ENCODE data around the gene POC1B. TPM values are rescaled to one million over a fixed set of nuclear protein-coding genes. Genes with fewer than 3 reads are reported as not detected.

Gene POC1B
- polyA plus RNA-seq, 1 donor from 2014 or later, result 10.0 TPM

- no peak for TF ChIP-seq MXI1 (conservative IDR thresholded peaks at IDR 0.05; ENCODE audit: poor library complexity, severe bottlenecking)
Observed at GRCh38 chr12:89373763-89374572, 151.9 kb downstream of the POC1B start (continued).

- no peaks in the 10 kb centered on the region for H3K36me3 ChIP-seq (ENCODE audit: insufficient read depth, low read length)
- H3K79me2 ChIP-seq (replicated peaks; ENCODE audit: insufficient read depth, low read length), result no peaks in the 10 kb centered on the region
- no peaks in the 10 kb centered on the region for H3K9me2 ChIP-seq (ENCODE audit: insufficient read depth, low read length)
- no peak overlapping the region for H2AFZ ChIP-seq (ENCODE audit: low read depth, low read length)
- H3K4me2 ChIP-seq (ENCODE audit: low read length), result no peak overlapping the region
- no peaks in the 10 kb centered on the region for H3F3A ChIP-seq (ENCODE audit: insufficient read depth, low read length, poor library complexity, severe bottlenecking)
- TF ChIP-seq EZH2 (IDR thresholded peaks at IDR 0.05; ENCODE audit: borderline replicate concordance, insufficient read depth, low read length, poor library complexity, severe bottlenecking) (no peak), TAF1 (IDR thresholded peaks at IDR 0.05; ENCODE audit: low read depth) (no peak), CTCF (IDR thresholded peaks at IDR 0.05; ENCODE audit: poor library complexity, severe bottlenecking) (no peak), REST (IDR thresholded peaks at IDR 0.05; ENCODE audit: borderline replicate concordance) (no peak), SMC3 (conservative IDR thresholded peaks at IDR 0.05; ENCODE audit: poor library complexity) (no peak), EP300 (conservative IDR thresholded peaks at IDR 0.05; ENCODE audit: poor library complexity, severe bottlenecking) (no peak), MXI1 (conservative IDR thresholded peaks at IDR 0.05; ENCODE audit: poor library complexity, severe bottlenecking) (no peak), POLR2AphosphoS5 (IDR thresholded peaks at IDR 0.05) (no peak), RAD21 (conservative IDR thresholded peaks at IDR 0.05) (no peak)
- no peak overlapping the region for H3K9ac ChIP-seq (ENCODE audit: low read length)
- no peaks in the 10 kb centered on the region for H4K20me1 ChIP-seq (ENCODE audit: insufficient read depth)
- H3K9me3 ChIP-seq (ENCODE audit: low read length), result no peaks in the 10 kb centered on the region
- H3K27me3 ChIP-seq (ENCODE audit: insufficient read depth, low read depth, low read length), result no peaks in the 10 kb centered on the region
- H3K4me3 ChIP-seq (ENCODE audit: low read length), result no peak overlapping the region
- no peak overlapping the region for H3K27ac ChIP-seq (ENCODE audit: low read length)
Observed at GRCh38 chr12:89372584-89373370, 153.1 kb downstream of the POC1B start.

GRCh38 chr12:89370850-89371249 lies 155.0 kb downstream of the POC1B start:
- no peak overlapping the region for H3K9ac ChIP-seq (ENCODE audit: low read length)
- H3K9me2 ChIP-seq (ENCODE audit: insufficient read depth, low read length), result no peaks in the 10 kb centered on the region

More at GRCh38 chr12:89370850-89371249, 155.0 kb downstream of the POC1B start:
- Histone ChIP-seq H3F3A (ENCODE audit: insufficient read depth, low read length, poor library complexity, severe bottlenecking) (no peaks in the 10 kb centered on the region), H3K27ac (ENCODE audit: low read length) (no peak overlapping the region), H3K27me3 (ENCODE audit: insufficient read depth, low read depth, low read length) (no peaks in the 10 kb centered on the region), H3K4me2 (ENCODE audit: low read length) (no peak overlapping the region), H3K9me3 (ENCODE audit: low read length) (no peaks in the 10 kb centered on the region), H3K4me3 (ENCODE audit: low read length) (no peak overlapping the region), H2AFZ (ENCODE audit: low read depth, low read length) (no peak overlapping the region), H4K20me1 (ENCODE audit: insufficient read depth) (no peaks in the 10 kb centered on the region), H3K79me2 (replicated peaks; ENCODE audit: insufficient read depth, low read length) (no peaks in the 10 kb centered on the region), H3K36me3 (ENCODE audit: insufficient read depth, low read length) (no peaks in the 10 kb centered on the region)
- TF ChIP-seq SMC3 (conservative IDR thresholded peaks at IDR 0.05; ENCODE audit: poor library complexity) (no peak), EP300 (conservative IDR thresholded peaks at IDR 0.05; ENCODE audit: poor library complexity, severe bottlenecking) (no peak), TAF1 (IDR thresholded peaks at IDR 0.05; ENCODE audit: low read depth) (no peak), MXI1 (conservative IDR thresholded peaks at IDR 0.05; ENCODE audit: poor library complexity, severe bottlenecking) (no peak), EZH2 (IDR thresholded peaks at IDR 0.05; ENCODE audit: borderline replicate concordance, insufficient read depth, low read length, poor library complexity, severe bottlenecking) (no peak), RAD21 (conservative IDR thresholded peaks at IDR 0.05) (no peak), REST (IDR thresholded peaks at IDR 0.05; ENCODE audit: borderline replicate concordance) (no peak)

All from neural cell (in vitro differentiated cells).